MCF 10A (cell line): ENCODE measurements around the gene MICAL3. TPM values are rescaled to one million over a fixed set of nuclear protein-coding genes. Genes with fewer than 3 reads are reported as not detected.

Experiments
- BruUV-seq: library from RNA; stranded (reverse); fragments of 400-500 nt; replicated peaks from 2 replicates; lab custom pipeline; 2021; lab: Mats Ljungman, UMichigan
- CTCF ChIA-PET: fragments of 300-600 bp; sonication (Branson Sonifier 250); formaldehyde crosslinking; extraction: SDS; loops from one replicate; lab custom pipeline; 2021; ENCODE audit warnings: antibody characterized with exemption, inconsistent platforms; lab: Yijun Ruan, JAX
- POLR2A ChIA-PET: fragments of 300-600, 350-650 bp; sonication (Branson Sonifier 250); formaldehyde crosslinking; extraction: SDS; loops from one replicate; lab custom pipeline; 2020; ENCODE audit warnings: antibody characterized with exemption, inconsistent platforms; lab: Yijun Ruan, JAX
- DNase-seq: peaks from one replicate; pipeline ENCODE4 v3.0.0-alpha.2; 2018; ENCODE audit not compliant: unreplicated experiment
- H3K27ac Mint-ChIP-seq: one replicate; pipeline ENCODE4 v1.8.0; 2022; ENCODE audit warnings: mild to moderate bottlenecking, low read depth, mixed read lengths; ENCODE audit not compliant: unreplicated experiment
- H3K27me3 Mint-ChIP-seq: one replicate; pipeline ENCODE4 v1.8.0; 2022; ENCODE audit warnings: mixed read lengths; ENCODE audit not compliant: insufficient read depth, unreplicated experiment
- H3K36me3 Mint-ChIP-seq: one replicate; pipeline ENCODE4 v1.8.0; 2022; ENCODE audit warnings: mild to moderate bottlenecking, moderate library complexity, mixed read lengths; ENCODE audit not compliant: insufficient read depth, unreplicated experiment
- H3K4me1 Mint-ChIP-seq: one replicate; pipeline ENCODE4 v1.8.0; 2022; ENCODE audit warnings: mixed read lengths; ENCODE audit not compliant: insufficient read depth, unreplicated experiment
- H3K4me3 Mint-ChIP-seq: one replicate; pipeline ENCODE4 v1.8.0; 2022; ENCODE audit warnings: mild to moderate bottlenecking, moderate library complexity, mixed read lengths; ENCODE audit not compliant: unreplicated experiment
- H3K9me3 Mint-ChIP-seq: one replicate; pipeline ENCODE4 v1.8.0; 2022; ENCODE audit warnings: mixed read lengths; ENCODE audit not compliant: unreplicated experiment
- CTCF ChIP-seq: fragments of 200-600 bp; IDR thresholded peaks from one replicate; pipeline ENCODE4 v1.8.0; 2022; ENCODE audit warnings: antibody characterized with exemption, mild to moderate bottlenecking; ENCODE audit not compliant: unreplicated experiment
- intact Hi-C: fragments of 100-400 bp; cut with micrococcal nuclease; formaldehyde crosslinking; loops from 2 replicates; pipeline ENCODE4 v1.14.1; 2022
- total RNA-seq: library from RNA; stranded (reverse); gene quantifications from 2 replicates; pipeline ENCODE4 v1.2.3, GENCODE V29; 2022

The MICAL3 gene
- total RNA-seq, 1 experiment from 2014 or later = 54.1 TPM

- intact Hi-C loops = no loop called here
- no TSS peak for BruUV-seq
- Mint-ChIP-seq H3K4me3 (no peak overlapping the region), H3K27me3 (no peaks in the 10 kb centered on the region), H3K9me3 (no peaks in the 10 kb centered on the region), H3K27ac (no peak overlapping the region), H3K4me1 (peaks cover 6% of the 10 kb centered on the region), H3K36me3 (peaks cover 64% of the 10 kb centered on the region)
- ChIA-PET POLR2A (no interaction called here), CTCF (interaction anchor here (1.7 kb wide), 1 partner anchor 206 kb away, joined by 8 read pairs; no protein-coding TSS in a partner anchor)
- no peak for DNase-seq
- TF ChIP-seq CTCF = no peak
These were observed 154.0 kb downstream of the MICAL3 start for GRCh38 chr22:17870407-17870806.

GRCh38 chr22:17869285-17870096 lies 154.9 kb downstream of the MICAL3 start:
- intact Hi-C loops = no loop called here
- BruUV-seq = no TSS peak
- no peak for TF ChIP-seq CTCF
- Mint-ChIP-seq H3K27ac (no peak overlapping the region), H3K27me3 (no peaks in the 10 kb centered on the region), H3K4me1 (peaks cover 6% of the 10 kb centered on the region), H3K4me3 (no peak overlapping the region), H3K9me3 (no peaks in the 10 kb centered on the region), H3K36me3 (peaks cover 65% of the 10 kb centered on the region)
- CTCF ChIA-PET = interaction anchor here (0.6 to 1.7 kb wide), 2 partner anchors 131 to 207 kb away, joined by 3 to 8 read pairs; no protein-coding TSS in a partner anchor
- DNase-seq = no peak
- POLR2A ChIA-PET = no interaction called here

- no TSS peak for BruUV-seq
- H3K9me3 Mint-ChIP-seq = no peaks in the 10 kb centered on the region
- peaks cover 6% of the 10 kb centered on the region for H3K4me1 Mint-ChIP-seq
- CTCF ChIA-PET = no interaction called here
- no peaks in the 10 kb centered on the region for H3K27me3 Mint-ChIP-seq
- no peak overlapping the region for H3K4me3 Mint-ChIP-seq
- no peak overlapping the region for H3K27ac Mint-ChIP-seq
- no peak for DNase-seq
- intact Hi-C loops = no loop called here
- TF ChIP-seq CTCF = no peak
- peaks cover 72% of the 10 kb centered on the region for H3K36me3 Mint-ChIP-seq
- POLR2A ChIA-PET = no interaction called here
These were observed 155.6 kb downstream of the MICAL3 start for GRCh38 chr22:17868771-17869170.

- peaks cover 72% of the 10 kb centered on the region for H3K36me3 Mint-ChIP-seq
- intact Hi-C loops = no loop called here
These were observed 157.1 kb downstream of the MICAL3 start for GRCh38 chr22:17867160-17867785.

More at GRCh38 chr22:17867160-17867785, 157.1 kb downstream of the MICAL3 start:
- Mint-ChIP-seq H3K4me1 (no peaks in the 10 kb centered on the region), H3K27ac (no peak overlapping the region), H3K27me3 (no peaks in the 10 kb centered on the region), H3K9me3 (no peaks in the 10 kb centered on the region), H3K4me3 (no peak overlapping the region)
- no peak for DNase-seq
- CTCF ChIA-PET = interaction anchor here (0.6 kb wide), 1 partner anchor 158 kb away, joined by 3 read pairs; no protein-coding TSS in a partner anchor
- BruUV-seq = no TSS peak
- POLR2A ChIA-PET = interaction anchor here (0.8 kb wide), 1 partner anchor 8 kb away, joined by 3 read pairs; no protein-coding TSS in a partner anchor
- no peak for TF ChIP-seq CTCF
